HEK293 (cell line): ENCODE data around the gene CDS1.

Experiments
- CTCF ChIP-seq: fragments of 450-650 bp; formaldehyde crosslinking; IDR thresholded peaks from 2 replicates; pipeline ENCODE4 v1.5.1; 2016; ENCODE audit warnings: missing biosample characterization, missing genetic modification characterization
- GLIS1 ChIP-seq: fragments of 450-650 bp; formaldehyde crosslinking; IDR thresholded peaks from 2 replicates; pipeline ENCODE4 v1.5.1; 2016; ENCODE audit warnings: missing biosample characterization, missing genetic modification characterization
- REST ChIP-seq: fragments of 450-650 bp; formaldehyde crosslinking; IDR thresholded peaks from 2 replicates; pipeline ENCODE4 v1.5.1; 2016; ENCODE audit warnings: missing biosample characterization, missing genetic modification characterization
- ZBTB49 ChIP-seq: fragments of 450-650 bp; formaldehyde crosslinking; IDR thresholded peaks from 2 replicates; pipeline ENCODE4 v1.5.1; 2016; ENCODE audit warnings: missing biosample characterization, missing genetic modification characterization, low read depth
- ZNF121 ChIP-seq: fragments of 450-650 bp; formaldehyde crosslinking; IDR thresholded peaks from 2 replicates; pipeline ENCODE4 v1.5.1; 2016; ENCODE audit warnings: missing biosample characterization, missing genetic modification characterization
- ZNF146 ChIP-seq: fragments of 450-650 bp; formaldehyde crosslinking; IDR thresholded peaks from 2 replicates; pipeline ENCODE4 v1.5.1; 2016; ENCODE audit warnings: missing biosample characterization, missing genetic modification characterization
- ZNF2 ChIP-seq: fragments of 450-650 bp; formaldehyde crosslinking; IDR thresholded peaks from 2 replicates; pipeline ENCODE4 v1.5.1; 2016; ENCODE audit warnings: missing biosample characterization, missing genetic modification characterization
- ZNF274 ChIP-seq, 2 experiments: fragments of 200-500 bp in 1 of 2; fragments of 450-650 bp in 1 of 2; sonication (Bioruptor generic) in 1 of 2; formaldehyde crosslinking in 1 of 2; IDR thresholded peaks; 2 replicates each; pipeline versions ENCODE4 v1.5.1 to v1.6.1; 2014 to 2016; ENCODE audit warnings: borderline replicate concordance in 1 of 2, inconsistent platforms in 1 of 2, low read length in 1 of 2, missing biosample characterization in 1 of 2, missing genetic modification characterization in 1 of 2
- ZNF354C ChIP-seq: fragments of 450-650 bp; formaldehyde crosslinking; IDR thresholded peaks from 2 replicates; pipeline ENCODE4 v1.5.1; 2016; ENCODE audit warnings: missing biosample characterization, missing genetic modification characterization, low read depth, borderline replicate concordance
- ZNF423 ChIP-seq: fragments of 450-650 bp; formaldehyde crosslinking; IDR thresholded peaks from 2 replicates; pipeline ENCODE4 v1.5.1; 2016; ENCODE audit warnings: missing biosample characterization, missing genetic modification characterization
- ZNF830 ChIP-seq: fragments of 450-650 bp; IDR thresholded peaks from 2 replicates; pipeline ENCODE4 v1.5.0; 2018; ENCODE audit warnings: missing biosample characterization, missing genetic modification characterization, low read depth, mild to moderate bottlenecking, moderate library complexity
- ZSCAN30 ChIP-seq: fragments of 450-650 bp; IDR thresholded peaks from 2 replicates; pipeline ENCODE4 v1.5.1; 2018; ENCODE audit warnings: missing biosample characterization, mild to moderate bottlenecking, missing genetic modification characterization, moderate library complexity

GRCh38 chr4:84623661-84624060, 40.7 kb downstream of the CDS1 start:
- TF ChIP-seq ZNF146 (tag by site-specific recombination) (no peak), ZNF354C (tag by site-specific recombination) (no peak), ZNF423 (tag by site-specific recombination) (no peak), GLIS1 (no peak), CTCF (tag by site-specific recombination) (no peak), ZNF830 (tag by site-specific recombination) (no peak), ZBTB49 (tag by site-specific recombination) (no peak), ZNF274 (IDR thresholded peaks at IDR 0.05; ENCODE audit: low read length) (no peak), ZNF274 (tag by site-specific recombination; IDR thresholded peaks at IDR 0.05; ENCODE audit: borderline replicate concordance) (no peak), ZSCAN30 (no peak), ZNF121 (tag by site-specific recombination) (no peak), ZNF2 (tag by site-specific recombination) (no peak), REST (tag by site-specific recombination) (no peak)
